H7 (cell line): Measurements from ENCODE around the gene GTF2F2. TPM values are rescaled to one million over a fixed set of nuclear protein-coding genes. Genes with fewer than 3 reads are reported as not detected.
A peak's percentile ranks its signal among the peaks of the same experiment; 100 is the strongest.

Experiments
- DNase-seq: peaks from one replicate; pipeline ENCODE4 v3.0.0; 2012
- H3K27me3 ChIP-seq: 2 replicates; pipeline ENCODE4 v1.6.0; 2011; ENCODE audit warnings: mild to moderate bottlenecking, low read length; ENCODE audit not compliant: control insufficient read depth, insufficient read depth
- H3K36me3 ChIP-seq: replicated peaks from 2 replicates; pipeline ENCODE4 v1.5.1; 2011; ENCODE audit warnings: low read length; ENCODE audit not compliant: control insufficient read depth, insufficient read depth
- H3K4me3 ChIP-seq: 2 replicates; pipeline ENCODE4 v1.5.1; 2011; ENCODE audit warnings: low read depth, mild to moderate bottlenecking, control low read depth, low read length, moderate library complexity; ENCODE audit not compliant: insufficient read depth
- total RNA-seq: library from RNA; depleted of rRNA; stranded (reverse); fragments of >200 nt; shearing (Covaris generic); gene quantifications from 2 replicates; pipeline ENCODE4 v1.2.3, GENCODE V29; 2014; rRNA removed

The GTF2F2 gene
- 30.6 and 40.8 TPM in 2 replicates for total RNA-seq

GRCh38 chr13:45119991-45120864 is at the start of gene GTF2F2:
Gene GTF2F2, plus strand, starts transcription at chr13:45120510. Its CDS starts 146 bp downstream, at chr13:45120656.
- Histone ChIP-seq H3K4me3 (peak within 1 kb of the TSS; percentile 51), H3K36me3 (peaks cover 2% of the 10 kb centered on the region; the same call in 1 of the 2 replicates), H3K27me3 (no peaks in the 10 kb centered on the region; the same call in 1 of the 2 replicates)
- peak; percentile 92 for DNase-seq

GRCh38 chr13:45073809-45074208 is 46.5 kb upstream of the GTF2F2 start:
- no peaks in the 10 kb centered on the region for H3K36me3 ChIP-seq
- DNase-seq: no peak
- no peaks in the 10 kb centered on the region for H3K27me3 ChIP-seq
- H3K4me3 ChIP-seq: no peak overlapping the region

GRCh38 chr13:45074721-45075120 is 45.6 kb upstream of the GTF2F2 start:
- no peaks in the 10 kb centered on the region for H3K36me3 ChIP-seq
- H3K27me3 ChIP-seq: no peaks in the 10 kb centered on the region
- DNase-seq: no peak
- H3K4me3 ChIP-seq: no peak overlapping the region

GRCh38 chr13:45078003-45078402 is 42.3 kb upstream of the GTF2F2 start:
- H3K36me3 ChIP-seq: no peaks in the 10 kb centered on the region
- no peak for DNase-seq

GRCh38 chr13:45082964-45083363 is 37.3 kb upstream of the GTF2F2 start:
- no peak for DNase-seq
- Histone ChIP-seq H3K27me3 (no peaks in the 10 kb centered on the region), H3K36me3 (no peaks in the 10 kb centered on the region), H3K4me3 (no peak overlapping the region)

More at GRCh38 chr13:45078003-45078402, 42.3 kb upstream of the GTF2F2 start:
- H3K27me3 ChIP-seq: no peaks in the 10 kb centered on the region
- no peak overlapping the region for H3K4me3 ChIP-seq

- Histone ChIP-seq H3K4me3 (no peak overlapping the region), H3K36me3 (no peaks in the 10 kb centered on the region), H3K27me3 (no peaks in the 10 kb centered on the region)
- no peak for DNase-seq
Measured at GRCh38 chr13:45084515-45084914, 35.8 kb upstream of the GTF2F2 start.

- H3K4me3 ChIP-seq: no peak overlapping the region
- no peaks in the 10 kb centered on the region for H3K27me3 ChIP-seq
- DNase-seq: no peak
- no peaks in the 10 kb centered on the region for H3K36me3 ChIP-seq
Measured at GRCh38 chr13:45086484-45086883, 33.8 kb upstream of the GTF2F2 start.

- no peaks in the 10 kb centered on the region for H3K27me3 ChIP-seq
- no peaks in the 10 kb centered on the region for H3K36me3 ChIP-seq
- DNase-seq: no peak
- H3K4me3 ChIP-seq: no peak overlapping the region
Measured at GRCh38 chr13:45092663-45093062, 27.6 kb upstream of the GTF2F2 start.

- Histone ChIP-seq H3K36me3 (no peaks in the 10 kb centered on the region), H3K27me3 (no peaks in the 10 kb centered on the region), H3K4me3 (no peak overlapping the region)
- no peak for DNase-seq
Measured at GRCh38 chr13:45100573-45101262, 19.6 kb upstream of the GTF2F2 start.

- no peaks in the 10 kb centered on the region for H3K27me3 ChIP-seq
- no peak for DNase-seq
- no peak overlapping the region for H3K4me3 ChIP-seq
- no peaks in the 10 kb centered on the region for H3K36me3 ChIP-seq
Measured at GRCh38 chr13:45101327-45102018, 18.8 kb upstream of the GTF2F2 start.

- Histone ChIP-seq H3K27me3 (no peaks in the 10 kb centered on the region), H3K4me3 (no peak overlapping the region), H3K36me3 (no peaks in the 10 kb centered on the region)
- no peak for DNase-seq
Measured at GRCh38 chr13:45102136-45102507, 18.2 kb upstream of the GTF2F2 start.

GRCh38 chr13:45103449-45103848 is 16.9 kb upstream of the GTF2F2 start:
- DNase-seq: no peak
- Histone ChIP-seq H3K27me3 (no peaks in the 10 kb centered on the region), H3K4me3 (no peak overlapping the region), H3K36me3 (no peaks in the 10 kb centered on the region)

- no peak for DNase-seq
- no peaks in the 10 kb centered on the region for H3K36me3 ChIP-seq
- no peak overlapping the region for H3K4me3 ChIP-seq
- H3K27me3 ChIP-seq: no peaks in the 10 kb centered on the region
Measured at GRCh38 chr13:45104261-45104660, 16.0 kb upstream of the GTF2F2 start.

- H3K4me3 ChIP-seq: no peak overlapping the region
Measured at GRCh38 chr13:45105895-45106294, 14.4 kb upstream of the GTF2F2 start.

More at GRCh38 chr13:45105895-45106294, 14.4 kb upstream of the GTF2F2 start:
- H3K36me3 ChIP-seq: no peaks in the 10 kb centered on the region
- no peaks in the 10 kb centered on the region for H3K27me3 ChIP-seq
- DNase-seq: no peak
